PC-9 (cell line): Measurements from ENCODE around the gene SH3PXD2A.

Experiments used
- CTCF ChIP-seq: fragments of 200-600 bp; sonication (generic); conservative IDR thresholded peaks from 2 replicates; pipeline ENCODE4 v1.6.1; 2017; ENCODE audit warnings: mixed run types, antibody characterized with exemption, mild to moderate bottlenecking, moderate library complexity
- EZH2 ChIP-seq: fragments of 200-600 bp; sonication (generic); IDR thresholded peaks from 2 replicates; pipeline ENCODE4 v1.8.0; 2017; ENCODE audit warnings: antibody characterized with exemption, low read depth

- TF ChIP-seq CTCF (no peak), EZH2 (no peak)
These were observed 305.1 kb downstream of the SH3PXD2A start for GRCh38 chr10:103550229-103550628.
